Upper lobe of left lung (tissue), 4 donors: ENCODE measurements around the gene ANXA2.

Source experiments
- CTCF ChIP-seq, 6 experiments: fragments of 450-650 bp in 4 of 6; fragments of 200-600 bp in 2 of 6; sonication (generic) in 2 of 6; IDR thresholded peaks; one replicate each; pipeline ENCODE4 v1.5.1; 2016 to 2019; ENCODE audit warnings: antibody characterized with exemption in 6 of 6
- EP300 ChIP-seq, 4 donors: sonication (generic); formaldehyde crosslinking; IDR thresholded peaks; one replicate each; pipeline ENCODE4 v1.5.1; 2017; ENCODE audit warnings: antibody characterized with exemption in 4 of 4, control low read depth in 2 of 4
- POLR2A ChIP-seq, 4 donors: fragments of 450-650 bp; IDR thresholded peaks; one replicate each; pipeline ENCODE4 v1.5.1; 2016 to 2017; ENCODE audit warnings: antibody characterized with exemption in 4 of 4, mild to moderate bottlenecking in 2 of 4
- POLR2AphosphoS5 ChIP-seq, 2 donors: sonication (generic); formaldehyde crosslinking; IDR thresholded peaks; one replicate each; pipeline ENCODE4 v1.5.1; 2017; ENCODE audit warnings: antibody characterized with exemption in 2 of 2

DNA sequence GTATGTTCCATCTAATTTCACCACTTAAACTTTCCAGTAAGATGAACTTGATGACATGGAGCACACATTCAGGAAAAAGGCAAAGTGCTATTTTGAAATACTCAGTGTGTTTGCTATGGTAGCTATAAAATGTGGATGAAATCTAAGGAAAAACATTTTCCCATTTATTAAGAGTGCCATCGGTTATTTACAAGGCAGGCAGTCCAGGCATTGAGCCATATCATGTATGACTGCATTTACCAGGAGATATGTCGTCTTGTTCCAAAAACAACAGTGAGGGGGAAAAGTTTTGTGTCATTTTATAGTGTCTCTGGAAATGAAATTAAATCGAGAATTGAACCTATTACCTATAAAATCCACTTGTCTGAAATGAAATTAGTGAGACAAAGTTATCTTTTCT is 13.7 kb downstream of the ANXA2 start:
- no peak for TF ChIP-seq CTCF (IDR thresholded peaks at IDR 0.05)
- TF ChIP-seq POLR2A (IDR thresholded peaks at IDR 0.05) = no peak
- TF ChIP-seq POLR2AphosphoS5 (IDR thresholded peaks at IDR 0.05) = no peak
- no peak for TF ChIP-seq EP300 (IDR thresholded peaks at IDR 0.05)
